ENCODE results near the gene SPTAN1.
"Not testable (repeated sequence)": the region's sequence is repeated elsewhere in the genome, so short reads cannot be mapped to it uniquely, and the experiment has no call there.

SPTAN1 gene

GRCh38 chr9:128552744-128553440 is 505 bp downstream of the SPTAN1 start:
- DNase-seq (ENCODE audit: extremely low read depth in 1 of 2, low read depth in 1 of 2): peak in 1 of 2 donors; percentile 34

GRCh38 chr9:128553728-128554127 is 1.3 kb downstream of the SPTAN1 start:
- no peak for DNase-seq (ENCODE audit: extremely low read depth in 1 of 2, low read depth in 1 of 2)

GRCh38 chr9:128554155-128554862 is 1.9 kb downstream of the SPTAN1 start:
- no peak for DNase-seq (ENCODE audit: extremely low read depth in 1 of 2, low read depth in 1 of 2)

DNA sequence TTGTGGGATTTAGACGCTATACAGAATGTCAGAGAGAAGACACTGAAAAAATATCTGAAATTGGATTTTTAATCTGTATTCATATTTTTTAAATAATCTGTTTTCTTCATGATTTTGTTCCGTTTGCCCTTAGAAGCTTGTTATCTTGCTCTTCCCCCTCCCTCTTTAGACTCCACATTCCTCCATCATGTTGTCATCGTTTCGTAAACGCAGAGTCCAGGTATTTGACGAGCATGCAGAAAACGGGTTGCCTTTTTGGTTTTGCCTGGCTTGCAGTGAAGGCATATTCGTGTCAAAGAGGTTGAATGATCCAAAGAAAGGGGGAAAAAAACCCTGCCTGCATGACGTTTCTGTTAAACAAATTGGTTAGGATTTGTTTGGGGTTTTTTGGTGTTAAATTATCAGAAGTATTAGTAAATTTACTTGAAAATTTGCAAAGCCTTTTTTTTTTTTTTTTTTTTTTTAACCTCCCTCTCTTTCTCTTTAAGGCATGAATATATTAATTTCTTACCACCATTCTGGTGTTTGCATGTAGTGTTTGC is 2.9 kb downstream of the SPTAN1 start:
- DNase-seq (ENCODE audit: extremely low read depth in 1 of 2, low read depth in 1 of 2): no peak

DNA sequence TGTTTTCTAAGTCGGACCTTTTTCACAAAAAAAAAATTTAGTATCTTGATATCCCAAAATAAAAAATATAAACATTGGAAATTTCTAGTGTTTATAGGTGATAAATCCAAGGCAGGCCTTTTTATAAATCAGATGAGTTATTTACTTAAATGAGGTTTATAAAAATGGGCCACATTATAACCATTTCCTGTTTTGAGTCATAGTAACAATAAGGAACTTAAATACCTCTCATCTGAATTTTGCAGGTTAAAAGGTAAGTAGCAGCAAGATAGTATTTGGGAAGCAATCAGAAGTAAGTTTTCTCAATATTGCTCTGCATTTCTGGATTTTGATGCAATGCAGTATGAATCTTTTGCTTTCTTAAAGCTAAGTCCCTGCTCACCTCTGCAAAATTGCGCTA is 3.9 kb downstream of the SPTAN1 start:
- no peak for DNase-seq (ENCODE audit: extremely low read depth in 1 of 2, low read depth in 1 of 2)

DNA sequence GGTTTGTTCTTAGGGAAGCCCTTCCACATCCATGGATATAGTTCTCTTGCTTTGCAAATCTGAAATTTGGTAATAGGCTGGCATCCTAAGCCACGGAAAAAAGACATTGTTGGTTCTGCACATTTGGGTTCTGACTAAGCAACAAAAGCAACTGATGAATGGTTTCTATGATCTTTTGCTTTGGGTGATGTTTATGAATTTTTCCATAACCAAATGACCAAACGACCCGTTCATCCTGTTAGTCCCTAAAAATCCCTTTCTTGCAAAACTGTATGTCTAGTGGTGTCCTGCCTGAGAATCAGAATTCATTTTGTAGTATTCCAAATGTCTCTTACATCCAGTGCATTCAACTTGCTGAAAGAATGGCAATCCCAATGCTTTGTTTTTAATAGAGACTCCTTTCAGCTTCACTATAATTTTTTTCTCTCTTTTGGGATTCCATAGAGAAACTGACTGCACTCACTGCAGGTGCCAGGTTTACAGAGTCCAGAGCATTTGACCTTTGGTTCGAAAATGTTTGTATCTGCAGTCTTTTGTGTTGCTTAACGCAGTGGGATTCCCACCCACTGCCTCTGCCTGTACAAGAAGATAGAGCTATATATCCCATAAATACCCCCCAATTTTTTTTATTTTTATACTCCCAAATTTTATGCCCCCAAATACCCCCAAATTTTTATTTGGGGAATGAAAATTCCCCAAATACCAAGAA is 4.7 kb downstream of the SPTAN1 start:
- DNase-seq (ENCODE audit: extremely low read depth in 1 of 2, low read depth in 1 of 2): no peak

GRCh38 chr9:128558431-128559310 is 6.3 kb downstream of the SPTAN1 start:
- peak; percentile 14 to 26 for DNase-seq (ENCODE audit: extremely low read depth in 1 of 2, low read depth in 1 of 2)

DNA sequence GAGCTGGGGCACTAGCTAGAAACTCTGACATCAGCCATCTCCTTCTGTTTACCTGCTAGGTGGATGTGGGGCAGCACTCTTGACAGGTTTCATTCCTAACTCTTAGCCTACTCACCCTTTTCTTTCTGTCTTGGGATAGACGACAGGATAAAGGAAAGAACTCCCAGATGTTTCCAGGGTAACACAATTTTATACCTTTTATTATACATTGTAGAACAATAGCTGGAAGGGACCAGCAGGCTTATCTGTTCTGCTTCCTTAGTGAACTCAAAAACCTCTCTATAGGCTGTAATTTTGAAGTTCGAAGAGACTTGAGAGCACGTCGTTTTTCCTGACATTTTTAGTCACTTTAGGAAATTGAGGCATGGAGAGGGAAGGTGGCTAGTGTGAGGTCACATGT is 13.2 kb downstream of the SPTAN1 start:
- DNase-seq (ENCODE audit: extremely low read depth in 1 of 2, low read depth in 1 of 2): no peak

- no peak for DNase-seq (ENCODE audit: extremely low read depth in 1 of 2, low read depth in 1 of 2)
Measured at GRCh38 chr9:128568470-128569078, 16.2 kb downstream of the SPTAN1 start.

GRCh38 chr9:128575469-128575868 is 23.1 kb downstream of the SPTAN1 start:
- no peak for DNase-seq (ENCODE audit: extremely low read depth in 1 of 2, low read depth in 1 of 2)

- no peak for DNase-seq (ENCODE audit: extremely low read depth in 1 of 2, low read depth in 1 of 2)
Measured at GRCh38 chr9:128575916-128576315, 23.5 kb downstream of the SPTAN1 start.

DNA sequence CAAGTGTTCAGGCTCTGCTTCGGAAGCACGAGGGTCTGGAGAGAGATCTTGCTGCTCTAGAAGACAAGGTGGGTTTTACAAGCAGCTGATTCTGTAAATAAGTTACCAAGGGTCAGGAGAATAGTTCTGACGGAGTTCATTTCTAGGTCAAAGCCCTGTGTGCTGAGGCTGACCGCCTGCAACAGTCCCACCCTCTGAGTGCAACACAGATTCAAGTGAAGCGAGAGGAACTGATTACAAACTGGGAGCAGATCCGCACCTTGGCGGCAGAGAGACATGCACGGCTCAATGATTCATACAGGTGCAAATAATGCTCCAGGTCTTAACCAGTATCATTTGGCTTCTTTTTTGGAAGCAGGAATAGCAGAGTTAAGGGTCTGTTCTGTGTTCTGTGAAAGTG is 24.8 kb downstream of the SPTAN1 start:
- DNase-seq (ENCODE audit: extremely low read depth in 1 of 2, low read depth in 1 of 2): no peak

- DNase-seq (ENCODE audit: extremely low read depth in 1 of 2, low read depth in 1 of 2): no peak
Measured at GRCh38 chr9:128579194-128579593, 26.8 kb downstream of the SPTAN1 start.

- DNase-seq (ENCODE audit: extremely low read depth in 1 of 2, low read depth in 1 of 2): no peak
Measured at GRCh38 chr9:128580731-128581130, 28.3 kb downstream of the SPTAN1 start.

GRCh38 chr9:128585155-128585554 is 32.8 kb downstream of the SPTAN1 start:
- DNase-seq (ENCODE audit: extremely low read depth in 1 of 2, low read depth in 1 of 2): not testable (repeated sequence)

DNA sequence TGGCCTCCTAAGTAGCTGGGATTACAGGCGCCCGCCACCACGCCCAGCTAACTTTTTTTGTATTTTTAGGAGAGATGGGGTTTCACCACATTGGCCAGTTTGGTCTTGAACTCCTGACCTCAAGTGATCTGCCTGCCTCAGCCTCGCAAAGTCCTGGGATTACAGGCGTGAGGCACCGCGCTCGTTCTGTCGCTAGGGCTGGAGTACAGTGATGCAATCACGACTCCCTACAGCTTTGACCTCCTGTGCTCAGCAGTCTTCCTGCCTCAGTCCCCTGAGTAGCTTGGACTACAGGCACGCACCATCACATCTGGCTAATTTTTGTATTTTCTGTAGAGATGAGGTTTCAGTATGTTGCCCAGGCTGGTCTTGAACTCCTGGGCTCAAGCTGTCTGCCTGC is 34.5 kb downstream of the SPTAN1 start:
- not testable (repeated sequence) for DNase-seq (ENCODE audit: extremely low read depth in 1 of 2, low read depth in 1 of 2)

DNA sequence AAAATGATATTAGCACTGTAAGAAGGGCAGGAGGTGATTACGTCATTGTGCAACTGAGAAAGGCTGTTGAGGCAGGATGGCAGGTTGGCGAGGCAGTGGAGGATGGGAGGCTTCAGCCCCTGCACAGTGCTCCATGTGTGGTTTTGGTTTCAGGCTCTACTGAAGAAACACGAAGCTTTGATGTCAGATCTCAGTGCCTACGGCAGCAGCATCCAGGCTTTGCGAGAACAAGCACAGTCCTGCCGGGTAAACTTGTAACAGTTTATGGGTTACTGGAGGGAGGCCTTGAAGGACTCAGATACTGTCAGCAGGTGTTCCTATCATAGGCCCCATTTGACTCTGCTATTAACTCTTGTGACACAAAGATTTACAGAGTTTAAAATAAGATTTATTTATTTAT is 35.1 kb downstream of the SPTAN1 start:
- DNase-seq (ENCODE audit: extremely low read depth in 1 of 2, low read depth in 1 of 2): no peak

DNA sequence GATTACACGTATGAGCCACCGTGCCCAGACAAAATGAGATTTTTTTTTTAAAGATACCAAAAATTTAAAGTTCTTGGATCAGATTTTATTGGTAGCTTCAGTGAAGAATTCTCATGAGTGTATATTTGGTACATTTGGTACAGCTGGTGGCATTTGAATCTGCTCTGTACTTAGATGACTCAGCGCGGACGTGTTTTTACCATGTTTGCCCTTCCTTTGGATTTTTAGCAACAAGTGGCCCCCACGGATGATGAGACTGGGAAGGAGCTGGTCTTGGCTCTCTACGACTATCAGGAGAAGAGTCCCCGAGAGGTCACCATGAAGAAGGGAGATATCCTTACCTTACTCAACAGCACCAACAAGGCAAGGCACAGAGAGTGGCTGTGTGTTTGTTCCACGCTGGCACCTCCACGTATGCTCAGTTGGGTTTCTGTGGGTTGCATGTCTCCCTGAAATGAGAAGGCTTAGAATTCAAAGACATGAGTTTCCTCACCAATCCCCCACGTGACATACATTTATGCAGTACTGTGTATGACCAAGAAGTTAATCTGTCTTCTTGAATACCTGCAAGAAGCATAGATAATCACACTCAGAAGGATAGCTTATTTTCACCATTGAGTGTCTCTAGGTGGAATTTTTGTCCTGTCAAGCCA is 36.3 kb downstream of the SPTAN1 start:
- DNase-seq (ENCODE audit: extremely low read depth in 1 of 2, low read depth in 1 of 2): no peak

DNA sequence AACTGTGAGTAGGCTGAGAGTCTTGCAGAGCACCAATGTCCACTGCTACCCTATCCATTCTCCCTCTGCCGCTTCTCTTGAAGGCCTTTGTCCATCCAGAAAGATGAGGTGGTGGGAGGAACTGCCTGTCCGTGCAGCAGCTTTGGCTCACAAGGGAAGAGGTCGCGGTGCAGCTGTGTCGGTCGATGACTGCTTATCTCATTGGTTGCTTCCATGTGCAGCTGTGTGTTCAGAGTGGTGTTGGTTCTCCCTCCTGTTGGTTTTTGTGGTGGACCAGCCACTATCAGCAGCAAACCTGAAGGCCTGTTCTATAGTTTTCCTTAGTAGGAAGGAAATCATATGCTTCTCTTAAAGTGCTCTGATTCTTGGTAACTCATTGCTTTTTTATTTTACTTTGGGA is 40.7 kb downstream of the SPTAN1 start:
- no peak for DNase-seq (ENCODE audit: extremely low read depth in 1 of 2, low read depth in 1 of 2)

GRCh38 chr9:128593856-128594255 is 41.5 kb downstream of the SPTAN1 start:
- DNase-seq (ENCODE audit: extremely low read depth in 1 of 2, low read depth in 1 of 2): no peak
